C4-2B (cell line): ENCODE results near the gene VAMP1.

ENCODE experiments used
- CTCF ChIP-seq: fragments of 450-650 bp; conservative IDR thresholded peaks from 2 replicates; pipeline ENCODE4 v1.5.1; 2017; ENCODE audit warnings: mild to moderate bottlenecking
- ZFX ChIP-seq: fragments of 450-650 bp; IDR thresholded peaks from 2 replicates; pipeline ENCODE4 v1.6.1; 2017

DNA sequence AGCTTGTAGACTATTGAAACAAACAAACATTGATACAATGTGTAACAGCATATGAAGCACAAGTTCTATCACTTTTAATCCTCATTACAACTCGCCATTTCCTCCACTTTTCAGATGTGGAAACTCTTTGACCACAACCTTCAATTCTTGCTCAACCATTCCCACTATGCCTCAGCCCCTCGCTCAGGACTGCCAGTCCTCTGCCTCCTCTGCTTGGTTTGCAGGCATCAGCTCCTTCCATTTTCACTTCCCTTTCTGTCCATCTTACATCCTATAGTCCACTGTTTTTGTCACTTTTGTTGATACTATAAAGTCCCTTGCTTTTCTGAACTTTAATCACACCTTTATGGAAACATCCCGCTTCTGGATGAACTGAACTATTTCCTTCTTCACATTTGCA lies 53.9 kb downstream of the VAMP1 start:
- TF ChIP-seq CTCF = no peak
- TF ChIP-seq ZFX = no peak
